ENCODE results near the gene TFPI2.

Gene TFPI2

DNA sequence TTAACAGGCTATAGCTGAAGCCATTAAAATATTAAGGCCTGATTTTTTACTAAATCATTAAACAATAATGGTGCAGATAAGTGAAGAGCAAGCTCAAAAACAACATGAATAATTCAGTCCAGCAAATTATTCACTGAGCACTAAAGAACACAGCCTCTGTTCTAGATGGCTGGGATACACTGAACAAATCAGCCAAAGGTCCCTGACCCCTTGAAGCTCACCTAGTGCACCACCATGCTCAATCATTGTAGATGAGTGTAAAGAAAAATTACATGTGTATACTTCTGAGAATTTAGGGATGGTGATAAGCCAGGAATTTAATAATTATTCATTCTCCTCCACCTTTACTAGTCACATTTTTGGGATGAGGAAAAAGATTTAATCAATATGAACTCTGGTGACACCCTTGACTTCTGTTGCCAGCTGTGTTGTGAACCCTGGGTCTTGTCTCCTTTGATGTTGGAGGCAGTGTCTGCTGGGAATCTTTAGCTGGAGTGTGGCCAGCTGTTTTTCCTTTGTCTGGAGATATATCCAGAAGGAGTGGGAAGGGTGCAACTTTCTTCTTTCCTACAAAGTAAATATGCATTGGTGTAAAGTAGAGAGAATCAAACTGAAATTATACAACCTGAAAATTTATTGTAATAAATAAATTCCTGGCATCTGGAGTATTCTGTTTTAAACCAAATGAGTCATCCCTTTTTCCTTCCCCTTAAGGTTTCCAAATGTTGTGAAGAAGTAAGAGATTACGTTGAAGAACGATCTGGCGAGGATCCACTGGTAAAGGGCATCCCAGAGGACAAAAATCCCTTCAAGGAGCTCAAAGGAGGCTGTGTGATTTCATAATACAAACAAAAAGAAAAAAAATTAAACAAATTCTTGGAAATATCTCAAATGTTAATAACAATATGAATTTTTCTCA is 19.8 kb upstream of the TFPI2 start:
- peak; percentile 28 for DNase-seq (ENCODE audit: low read depth, low spot score)

- DNase-seq (ENCODE audit: low read depth, low spot score), result no peak
Observed at GRCh38 chr7:93906267-93906666, 15.7 kb upstream of the TFPI2 start, which contains the start of gene GNGT1. Gene GNGT1 (plus strand): TSS chr7:93906567. CDS start chr7:93906747, 180 bp downstream.

GRCh38 chr7:93902777-93903423 is 12.3 kb upstream of the TFPI2 start:
- DNase-seq (ENCODE audit: low read depth, low spot score), result peak; percentile 67

DNA sequence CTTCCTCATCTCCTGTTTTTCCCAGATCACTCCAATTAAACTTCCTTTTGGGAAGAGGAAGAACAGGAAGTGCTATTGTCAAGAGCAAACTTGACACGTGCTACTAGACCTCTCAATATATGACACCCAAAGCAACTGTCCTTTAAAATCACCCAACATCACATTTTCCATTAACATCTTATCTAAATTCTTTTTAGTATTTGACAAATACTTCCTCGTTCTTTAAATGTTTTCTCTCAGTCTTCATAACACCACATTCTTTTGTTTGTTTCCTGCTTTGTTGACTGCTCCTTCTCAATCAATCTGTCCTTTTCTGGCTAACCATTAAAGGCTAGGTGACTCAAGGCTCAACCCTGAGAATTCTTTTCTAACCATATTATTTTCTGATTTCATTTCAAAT is 7.1 kb upstream of the TFPI2 start:
- DNase-seq (ENCODE audit: low read depth, low spot score), result no peak

GRCh38 chr7:93895859-93896600 is 5.5 kb upstream of the TFPI2 start:
- no peak for DNase-seq (ENCODE audit: low read depth, low spot score)

- no peak for DNase-seq (ENCODE audit: low read depth, low spot score)
Observed at GRCh38 chr7:93894966-93895640, 4.5 kb upstream of the TFPI2 start.

- DNase-seq (ENCODE audit: low read depth, low spot score), result no peak
Observed at GRCh38 chr7:93894426-93894825, 3.9 kb upstream of the TFPI2 start.

GRCh38 chr7:93890041-93890463 is 501 bp downstream of the TFPI2 start:
- DNase-seq (ENCODE audit: low read depth, low spot score), result peak; percentile 81

DNA sequence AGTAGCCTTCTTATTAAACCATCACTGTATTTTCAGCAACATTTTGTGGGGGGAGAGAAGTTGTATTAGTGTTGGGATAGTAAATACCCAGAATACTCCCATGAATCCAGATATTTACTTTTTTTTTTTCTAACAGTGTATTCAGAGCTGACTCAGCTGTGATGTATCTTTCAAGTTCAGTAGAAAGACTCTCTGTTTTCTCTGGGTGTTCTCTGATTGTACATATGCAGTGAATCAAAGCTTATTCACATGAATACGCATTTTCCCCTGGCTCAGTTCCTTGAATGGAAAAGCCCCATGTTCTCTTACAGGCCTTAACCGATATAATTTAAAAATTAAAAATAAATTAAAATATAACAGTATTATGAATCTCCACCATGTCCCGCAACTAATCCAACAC is 1.3 kb downstream of the TFPI2 start:
- DNase-seq (ENCODE audit: low read depth, low spot score), result peak; percentile 54

DNA sequence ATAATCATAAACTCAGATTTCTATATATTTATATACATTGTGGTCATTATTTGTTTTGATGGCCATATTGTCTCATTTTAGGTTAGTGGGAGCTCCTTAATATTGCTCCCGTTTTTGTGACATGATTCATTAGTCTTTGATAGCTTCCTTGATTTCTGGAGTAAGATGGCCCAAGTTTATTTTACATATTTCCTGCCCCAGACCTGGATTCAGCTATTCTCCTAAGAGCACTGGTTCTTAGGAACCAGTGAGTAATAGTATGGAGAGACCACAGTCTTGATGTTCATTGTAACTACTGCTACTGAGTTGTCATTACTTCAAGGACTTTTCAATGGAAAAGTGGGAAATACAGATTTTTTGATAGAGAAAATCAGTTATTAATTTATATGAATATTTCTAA is 6.0 kb downstream of the TFPI2 start:
- no peak for DNase-seq (ENCODE audit: low read depth, low spot score)

DNA sequence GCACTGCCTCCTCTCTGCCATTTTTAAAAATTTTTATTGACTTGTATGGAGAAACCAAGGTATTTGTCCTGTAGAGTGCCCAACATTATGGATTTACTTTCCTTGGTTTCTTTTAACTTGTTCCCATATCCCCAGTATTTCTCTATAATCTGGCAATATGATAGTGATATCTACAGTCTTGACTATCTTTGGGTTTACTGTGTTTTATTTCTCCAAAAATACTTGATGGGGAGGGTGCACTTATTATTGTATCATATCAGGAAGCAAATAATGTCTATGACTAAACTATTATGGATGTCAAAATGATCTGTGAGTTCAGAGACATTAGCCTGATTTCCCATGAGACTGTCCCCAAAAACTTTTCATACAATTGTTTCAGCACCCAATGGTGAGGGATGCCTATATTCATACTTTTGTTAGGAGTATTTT is 6.6 kb downstream of the TFPI2 start:
- no peak for DNase-seq (ENCODE audit: low read depth, low spot score)

DNA sequence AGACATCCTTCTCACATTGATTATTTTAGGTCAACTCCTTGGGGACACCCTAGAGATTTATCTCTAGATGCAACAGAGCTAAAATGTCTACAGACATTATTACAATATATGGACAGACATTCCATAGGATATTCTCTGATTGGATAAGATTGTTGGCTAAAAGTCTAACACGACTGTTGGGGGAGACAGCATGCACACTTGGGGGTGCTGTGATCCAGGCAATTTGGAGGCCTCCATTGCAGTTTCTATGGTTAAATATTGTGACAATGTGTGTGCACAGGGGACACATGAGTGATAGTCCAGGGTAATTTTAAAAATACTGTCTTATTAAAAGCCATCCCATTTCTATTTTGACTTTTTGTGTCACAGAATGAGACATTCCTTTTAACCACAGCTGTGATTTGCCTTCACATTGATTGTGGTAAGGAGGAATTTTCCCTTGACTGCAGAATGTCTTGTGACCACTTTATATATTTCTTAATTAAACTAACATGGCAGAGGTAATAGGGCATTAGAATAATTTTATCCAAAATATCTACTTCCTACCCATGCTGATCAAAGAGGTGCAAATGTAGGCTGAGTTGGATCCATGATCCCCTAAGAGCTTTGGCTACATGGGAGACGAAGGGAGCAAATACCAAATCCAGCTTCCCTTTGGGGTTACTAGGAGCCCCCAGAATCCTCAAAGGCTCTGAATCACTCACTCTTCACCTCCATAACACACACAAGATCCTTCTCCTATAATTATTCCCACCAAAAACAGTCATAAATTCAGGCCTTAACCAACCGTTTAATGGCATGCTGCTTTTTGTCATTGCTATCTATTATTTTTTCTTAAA is 7.3 kb downstream of the TFPI2 start:
- peak; percentile 53 for DNase-seq (ENCODE audit: low read depth, low spot score)

GRCh38 chr7:93882468-93882867 is 8.1 kb downstream of the TFPI2 start:
- DNase-seq (ENCODE audit: low read depth, low spot score), result no peak

DNA sequence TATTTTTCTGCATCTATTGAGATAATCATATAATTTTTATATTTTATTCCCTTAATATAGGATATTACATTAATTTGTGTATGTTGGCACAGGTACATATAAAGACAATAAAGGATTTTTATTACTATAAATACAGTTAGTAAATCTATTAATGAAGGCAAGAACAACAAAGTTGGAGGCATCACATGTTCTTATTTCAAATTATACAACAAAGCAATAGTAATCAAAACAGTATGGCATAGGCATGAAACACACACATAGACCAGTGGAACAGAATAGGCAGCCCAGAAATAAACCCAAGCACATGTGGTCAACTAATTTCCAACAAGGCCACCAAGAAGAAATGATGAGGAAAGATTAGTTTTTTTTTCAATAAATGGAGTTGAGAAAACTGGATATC is 11.2 kb downstream of the TFPI2 start:
- DNase-seq (ENCODE audit: low read depth, low spot score), result no peak

DNA sequence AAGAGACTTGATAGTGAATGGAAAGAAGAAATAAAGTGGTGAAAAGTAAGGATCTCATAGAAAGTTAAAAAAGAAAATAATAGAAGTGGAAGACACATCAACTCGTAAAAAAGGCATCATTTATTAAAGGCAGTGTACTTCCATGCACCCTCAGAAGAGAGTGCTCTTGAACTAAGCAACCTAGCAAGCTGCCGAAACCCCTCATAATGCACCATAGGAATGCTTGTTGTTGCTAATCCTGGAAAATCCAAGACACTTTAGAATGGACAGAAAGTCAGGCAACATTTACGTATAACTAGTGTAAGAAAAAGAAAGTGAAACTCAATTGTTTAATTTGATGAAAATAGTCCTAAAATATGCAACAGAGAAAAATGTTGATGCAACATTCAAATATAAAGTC is 12.8 kb downstream of the TFPI2 start:
- no peak for DNase-seq (ENCODE audit: low read depth, low spot score)

DNA sequence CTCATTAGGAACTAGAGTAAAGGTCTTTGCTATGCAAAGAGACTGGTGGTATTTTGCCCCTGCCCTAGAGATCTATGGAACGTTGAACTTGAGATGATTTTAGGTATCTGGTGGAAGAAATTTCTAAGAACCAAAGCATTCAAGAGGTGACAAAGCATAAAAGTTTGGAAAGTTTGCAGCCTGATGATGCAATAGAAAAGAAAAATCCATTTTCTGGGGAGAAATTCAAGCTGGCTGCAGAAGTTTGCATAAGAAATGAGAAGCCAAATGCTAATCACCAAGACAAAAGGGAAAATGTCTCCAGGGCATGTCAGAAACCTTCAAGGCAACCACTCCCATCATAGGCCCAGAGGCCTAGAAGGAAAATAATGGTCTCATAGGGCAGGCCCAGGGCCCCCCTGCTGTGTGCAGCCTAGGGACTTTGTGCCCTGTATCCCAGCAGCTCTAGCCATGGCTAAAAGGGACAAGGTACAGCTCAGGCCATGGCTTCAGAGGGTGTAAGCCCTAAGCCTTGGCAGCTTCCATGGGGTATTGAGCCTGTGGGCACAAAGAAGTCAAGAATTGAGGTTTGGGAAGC is 16.5 kb downstream of the TFPI2 start:
- DNase-seq (ENCODE audit: low read depth, low spot score), result no peak

DNA sequence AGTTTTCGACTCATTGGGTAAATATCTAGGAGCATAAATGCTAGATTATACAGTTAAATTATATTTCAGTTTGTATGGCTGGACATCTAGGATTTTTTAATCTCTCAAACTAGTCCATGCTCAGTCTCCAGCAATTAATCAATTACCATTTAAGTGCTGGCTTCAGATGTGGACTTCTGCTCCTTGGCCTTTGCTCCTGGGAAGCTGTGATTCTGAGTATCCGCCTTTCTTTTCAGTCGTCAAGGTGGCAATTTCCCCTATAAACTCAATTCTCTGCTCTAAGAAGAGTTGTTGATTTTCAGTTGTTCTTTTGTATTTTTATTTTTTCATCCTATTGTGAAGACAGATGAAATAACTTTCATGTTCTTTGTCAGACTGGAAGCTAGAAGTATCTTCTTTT is 23.7 kb downstream of the TFPI2 start:
- no peak for DNase-seq (ENCODE audit: low read depth, low spot score)

GRCh38 chr7:93862651-93863050 is 27.9 kb downstream of the TFPI2 start:
- no peak for DNase-seq (ENCODE audit: low read depth, low spot score)

- DNase-seq (ENCODE audit: low read depth, low spot score), result no peak
Observed at GRCh38 chr7:93861325-93861949, 29.1 kb downstream of the TFPI2 start.

GRCh38 chr7:93860261-93860660 is 30.3 kb downstream of the TFPI2 start:
- DNase-seq (ENCODE audit: low read depth, low spot score), result no peak
